GM19240 (cell line): ENCODE measurements around the gene TCF20.
A peak's percentile ranks its signal among the peaks of the same experiment; 100 is the strongest.

Source experiments
- DNase-seq: peaks from one replicate; pipeline ENCODE4 v3.0.0; 2011; ENCODE audit warnings: low spot score; ENCODE audit not compliant: insufficient read length

Gene TCF20

GRCh38 chr22:42270510-42271190, at the start of gene TCF20:
Gene TCF20 (minus strand): TSS chr22:42270653. CDS start chr22:42215305, 55,348 bp downstream.
- DNase-seq, result peak; percentile 97

GRCh38 chr22:42319386-42319785, 48.9 kb upstream of the TCF20 start:
- no peak for DNase-seq

GRCh38 chr22:42318967-42319366, 48.5 kb upstream of the TCF20 start:
- DNase-seq, result no peak

- no peak for DNase-seq
These were observed 47.5 kb upstream of the TCF20 start for GRCh38 chr22:42317691-42318547.

- no peak for DNase-seq
These were observed 46.6 kb upstream of the TCF20 start for GRCh38 chr22:42317008-42317407.

GRCh38 chr22:42315392-42315756, 44.9 kb upstream of the TCF20 start:
- no peak for DNase-seq

GRCh38 chr22:42314709-42315391, 44.4 kb upstream of the TCF20 start:
- no peak for DNase-seq

- no peak for DNase-seq
These were observed 43.5 kb upstream of the TCF20 start for GRCh38 chr22:42313804-42314581.

- DNase-seq, result no peak
These were observed 42.8 kb upstream of the TCF20 start for GRCh38 chr22:42313204-42313603.

- DNase-seq, result no peak
These were observed 40.0 kb upstream of the TCF20 start for GRCh38 chr22:42310291-42311015.

- DNase-seq, result no peak
These were observed 39.4 kb upstream of the TCF20 start for GRCh38 chr22:42309865-42310264.

- DNase-seq, result no peak
These were observed 38.5 kb upstream of the TCF20 start for GRCh38 chr22:42308892-42309468.

- no peak for DNase-seq
These were observed 37.5 kb upstream of the TCF20 start for GRCh38 chr22:42307806-42308563.

- DNase-seq, result no peak
These were observed 35.6 kb upstream of the TCF20 start for GRCh38 chr22:42306010-42306409.

GRCh38 chr22:42304324-42304790, 33.9 kb upstream of the TCF20 start:
- DNase-seq, result no peak

- DNase-seq, result no peak
These were observed 33.2 kb upstream of the TCF20 start for GRCh38 chr22:42303396-42304323.

GRCh38 chr22:42301742-42302102, 31.3 kb upstream of the TCF20 start:
- no peak for DNase-seq

GRCh38 chr22:42301077-42301741, 30.8 kb upstream of the TCF20 start:
- no peak for DNase-seq
